HepG2 (cell line): ENCODE results near the gene EEFSEC.

Experiments
- BATF2 ChIP-seq: sonication (generic); formaldehyde crosslinking; IDR thresholded peaks from 2 replicates; pipeline ENCODE4 v1.8.0; 2022; ENCODE audit warnings: mild to moderate bottlenecking, missing genetic modification reagents, moderate library complexity
- KDM5B ChIP-seq: sonication (generic); formaldehyde crosslinking; IDR thresholded peaks from 2 replicates; pipeline ENCODE4 v1.4.0; 2020; ENCODE audit warnings: missing genetic modification reagents, mild to moderate bottlenecking, borderline replicate concordance
- KLF15 ChIP-seq: sonication (generic); formaldehyde crosslinking; IDR thresholded peaks from 2 replicates; pipeline ENCODE4 v1.8.1; 2023; ENCODE audit warnings: borderline replicate concordance, mild to moderate bottlenecking, inconsistent platforms, missing genetic modification reagents, mixed read lengths
- MED13 ChIP-seq: sonication (generic); formaldehyde crosslinking; IDR thresholded peaks from 2 replicates; pipeline ENCODE4 v1.5.0; 2020; ENCODE audit warnings: missing genetic modification reagents
- POLR2A ChIP-seq, 2 experiments: IDR thresholded peaks; 2 replicates each; pipeline ENCODE4 v1.6.1; 2011; ENCODE audit warnings: low read depth in 2 of 2, low read length in 2 of 2, mild to moderate bottlenecking in 1 of 2, moderate library complexity in 1 of 2; ENCODE audit not compliant: insufficient read depth in 1 of 2
- POLR2AphosphoS2 ChIP-seq: IDR thresholded peaks from 2 replicates; pipeline ENCODE4 v1.6.1; 2011; ENCODE audit warnings: low read depth, low read length, improper control_type of control experiment
- STAT5B ChIP-seq: sonication (generic); formaldehyde crosslinking; IDR thresholded peaks from 2 replicates; pipeline ENCODE4 v1.4.0; 2020; ENCODE audit warnings: missing genetic modification reagents
- TBP ChIP-seq: sonication (generic); formaldehyde crosslinking; IDR thresholded peaks from 2 replicates; pipeline ENCODE4 v1.5.0; 2020; ENCODE audit warnings: missing genetic modification reagents
- YY1 ChIP-seq: IDR thresholded peaks from 2 replicates; pipeline ENCODE4 v1.6.1; 2011; ENCODE audit warnings: low read length, low read depth, moderate library complexity, mild to moderate bottlenecking; ENCODE audit not compliant: insufficient read depth, insufficient replicate concordance
- ZNF703 ChIP-seq: sonication (generic); formaldehyde crosslinking; IDR thresholded peaks from 2 replicates; pipeline ENCODE4 v1.5.1; 2020; ENCODE audit warnings: missing genetic modification reagents, mild to moderate bottlenecking, moderate library complexity, borderline replicate concordance
- ZNF788 ChIP-seq: sonication (generic); formaldehyde crosslinking; IDR thresholded peaks from 2 replicates; pipeline ENCODE4 v1.5.0; 2020; ENCODE audit warnings: mild to moderate bottlenecking, missing genetic modification reagents, borderline replicate concordance
- TF ChIP-seq, protein P1 (sequence below): sonication (generic); formaldehyde crosslinking; IDR thresholded peaks from 2 replicates; pipeline ENCODE4 v1.5.0; 2020; ENCODE audit warnings: mild to moderate bottlenecking, missing genetic modification reagents, moderate library complexity

- TF ChIP-seq POLR2AphosphoS2 (no peak), MED13 (CRISPR knock-in tag) (no peak), KLF15 (CRISPR knock-in tag) (no peak), KDM5B (CRISPR knock-in tag) (no peak), YY1 (no peak), ZNF703 (CRISPR knock-in tag) (no peak), ZNF788 (CRISPR knock-in tag) (no peak), STAT5B (CRISPR knock-in tag) (no peak), BATF2 (CRISPR knock-in tag) (no peak), POLR2A (IDR thresholded peaks at IDR 0.05; ENCODE audit: insufficient read depth in 1 of 2, low read depth in 2 of 2, low read length in 2 of 2) (no peak), TBP (CRISPR knock-in tag) (no peak)
- TF ChIP-seq, protein P1, sequence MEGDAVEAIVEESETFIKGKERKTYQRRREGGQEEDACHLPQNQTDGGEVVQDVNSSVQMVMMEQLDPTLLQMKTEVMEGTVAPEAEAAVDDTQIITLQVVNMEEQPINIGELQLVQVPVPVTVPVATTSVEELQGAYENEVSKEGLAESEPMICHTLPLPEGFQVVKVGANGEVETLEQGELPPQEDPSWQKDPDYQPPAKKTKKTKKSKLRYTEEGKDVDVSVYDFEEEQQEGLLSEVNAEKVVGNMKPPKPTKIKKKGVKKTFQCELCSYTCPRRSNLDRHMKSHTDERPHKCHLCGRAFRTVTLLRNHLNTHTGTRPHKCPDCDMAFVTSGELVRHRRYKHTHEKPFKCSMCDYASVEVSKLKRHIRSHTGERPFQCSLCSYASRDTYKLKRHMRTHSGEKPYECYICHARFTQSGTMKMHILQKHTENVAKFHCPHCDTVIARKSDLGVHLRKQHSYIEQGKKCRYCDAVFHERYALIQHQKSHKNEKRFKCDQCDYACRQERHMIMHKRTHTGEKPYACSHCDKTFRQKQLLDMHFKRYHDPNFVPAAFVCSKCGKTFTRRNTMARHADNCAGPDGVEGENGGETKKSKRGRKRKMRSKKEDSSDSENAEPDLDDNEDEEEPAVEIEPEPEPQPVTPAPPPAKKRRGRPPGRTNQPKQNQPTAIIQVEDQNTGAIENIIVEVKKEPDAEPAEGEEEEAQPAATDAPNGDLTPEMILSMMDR (CRISPR knock-in tag): no peak
These were observed 694 bp upstream of the EEFSEC start for GRCh38 chr3:128152419-128153155.
